Calu3 (cell line): Measurements from ENCODE around the gene B3GALT5. TPM values are rescaled to one million over a fixed set of nuclear protein-coding genes. Genes with fewer than 3 reads are reported as not detected.

Source experiments
- BruUV-seq: library from RNA; stranded (reverse); fragments of 400-500 nt; replicated peaks from 2 replicates; lab custom pipeline; 2021; lab: Mats Ljungman, UMichigan
- CTCF ChIA-PET: fragments of 300-600 bp; sonication (Branson Sonifier 250); formaldehyde crosslinking; loops from one replicate; lab custom pipeline; 2022; ENCODE audit warnings: antibody characterized with exemption; lab: Charles Lee
- DNase-seq: peaks from one replicate; pipeline ENCODE4 v3.0.0; 2022
- H3K27ac Mint-ChIP-seq: one replicate; pipeline ENCODE4 v1.8.0; 2022; ENCODE audit warnings: mixed read lengths; ENCODE audit not compliant: unreplicated experiment
- H3K27me3 Mint-ChIP-seq: one replicate; pipeline ENCODE4 v1.8.0; 2022; ENCODE audit warnings: mixed read lengths; ENCODE audit not compliant: unreplicated experiment
- H3K36me3 Mint-ChIP-seq: one replicate; pipeline ENCODE4 v1.8.0; 2022; ENCODE audit warnings: mild to moderate bottlenecking, moderate library complexity, mixed read lengths; ENCODE audit not compliant: insufficient read depth, unreplicated experiment
- H3K4me1 Mint-ChIP-seq: one replicate; pipeline ENCODE4 v1.8.0; 2022; ENCODE audit warnings: mild to moderate bottlenecking, low read depth, mixed read lengths; ENCODE audit not compliant: unreplicated experiment
- H3K4me3 Mint-ChIP-seq: one replicate; pipeline ENCODE4 v1.8.0; 2022; ENCODE audit warnings: mild to moderate bottlenecking, low read depth, moderate library complexity, mixed read lengths; ENCODE audit not compliant: unreplicated experiment
- H3K9me3 Mint-ChIP-seq: one replicate; pipeline ENCODE4 v1.8.0; 2022; ENCODE audit warnings: low read depth, mixed read lengths; ENCODE audit not compliant: unreplicated experiment
- intact Hi-C: fragments of 100-400 bp; cut with micrococcal nuclease; formaldehyde crosslinking; loops from one replicate; pipeline ENCODE4 v1.10.0; 2022; ENCODE audit not compliant: unreplicated experiment
- total RNA-seq: library from RNA; stranded (reverse); gene quantifications from 2 replicates; pipeline ENCODE4 v1.2.3, GENCODE V29; 2022
- TF ChIP-seq, protein P1 (sequence below): fragments of 200-600 bp; IDR thresholded peaks from one replicate; pipeline ENCODE4 v1.8.0; 2022; ENCODE audit warnings: antibody characterized with exemption; ENCODE audit not compliant: unreplicated experiment

B3GALT5 gene
- total RNA-seq, 1 experiment from 2014 or later: 40.8 TPM

DNA sequence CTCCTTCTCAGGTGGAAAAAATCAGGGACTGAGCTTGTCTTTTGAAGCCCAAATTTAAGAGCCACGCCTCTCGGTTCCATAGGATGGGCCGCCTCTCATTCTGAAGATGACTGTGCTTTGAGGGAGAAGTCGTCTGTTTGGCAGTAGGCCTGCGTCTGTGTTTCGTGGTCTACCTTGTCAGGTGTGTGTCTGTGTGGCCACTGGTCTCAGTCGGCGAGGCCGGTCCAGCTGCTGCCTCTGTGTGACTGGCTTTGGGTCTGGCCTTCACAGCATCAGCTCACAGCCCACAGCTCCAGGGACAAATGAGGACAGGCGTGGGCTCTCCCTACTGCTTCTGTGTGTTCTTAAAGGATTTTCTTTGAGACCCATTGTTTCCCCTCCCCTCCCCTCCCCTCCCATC lies 50.3 kb downstream of the B3GALT5 start:
- no peak overlapping the region for H3K4me3 Mint-ChIP-seq
- H3K27me3 Mint-ChIP-seq: no peaks in the 10 kb centered on the region
- H3K4me1 Mint-ChIP-seq: peaks cover 47% of the 10 kb centered on the region
- peaks cover 74% of the 10 kb centered on the region for H3K36me3 Mint-ChIP-seq
- H3K9me3 Mint-ChIP-seq: no peaks in the 10 kb centered on the region
- BruUV-seq: no TSS peak
- no peak for DNase-seq
- TF ChIP-seq, protein P1, sequence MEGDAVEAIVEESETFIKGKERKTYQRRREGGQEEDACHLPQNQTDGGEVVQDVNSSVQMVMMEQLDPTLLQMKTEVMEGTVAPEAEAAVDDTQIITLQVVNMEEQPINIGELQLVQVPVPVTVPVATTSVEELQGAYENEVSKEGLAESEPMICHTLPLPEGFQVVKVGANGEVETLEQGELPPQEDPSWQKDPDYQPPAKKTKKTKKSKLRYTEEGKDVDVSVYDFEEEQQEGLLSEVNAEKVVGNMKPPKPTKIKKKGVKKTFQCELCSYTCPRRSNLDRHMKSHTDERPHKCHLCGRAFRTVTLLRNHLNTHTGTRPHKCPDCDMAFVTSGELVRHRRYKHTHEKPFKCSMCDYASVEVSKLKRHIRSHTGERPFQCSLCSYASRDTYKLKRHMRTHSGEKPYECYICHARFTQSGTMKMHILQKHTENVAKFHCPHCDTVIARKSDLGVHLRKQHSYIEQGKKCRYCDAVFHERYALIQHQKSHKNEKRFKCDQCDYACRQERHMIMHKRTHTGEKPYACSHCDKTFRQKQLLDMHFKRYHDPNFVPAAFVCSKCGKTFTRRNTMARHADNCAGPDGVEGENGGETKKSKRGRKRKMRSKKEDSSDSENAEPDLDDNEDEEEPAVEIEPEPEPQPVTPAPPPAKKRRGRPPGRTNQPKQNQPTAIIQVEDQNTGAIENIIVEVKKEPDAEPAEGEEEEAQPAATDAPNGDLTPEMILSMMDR: no peak
- H3K27ac Mint-ChIP-seq: no peak overlapping the region
- CTCF ChIA-PET: interaction anchor here (1.1 to 1.2 kb wide), 2 partner anchors 43 to 81 kb away, joined by 3 to 4 read pairs; no protein-coding TSS in a partner anchor
- intact Hi-C loops: no loop called here

DNA sequence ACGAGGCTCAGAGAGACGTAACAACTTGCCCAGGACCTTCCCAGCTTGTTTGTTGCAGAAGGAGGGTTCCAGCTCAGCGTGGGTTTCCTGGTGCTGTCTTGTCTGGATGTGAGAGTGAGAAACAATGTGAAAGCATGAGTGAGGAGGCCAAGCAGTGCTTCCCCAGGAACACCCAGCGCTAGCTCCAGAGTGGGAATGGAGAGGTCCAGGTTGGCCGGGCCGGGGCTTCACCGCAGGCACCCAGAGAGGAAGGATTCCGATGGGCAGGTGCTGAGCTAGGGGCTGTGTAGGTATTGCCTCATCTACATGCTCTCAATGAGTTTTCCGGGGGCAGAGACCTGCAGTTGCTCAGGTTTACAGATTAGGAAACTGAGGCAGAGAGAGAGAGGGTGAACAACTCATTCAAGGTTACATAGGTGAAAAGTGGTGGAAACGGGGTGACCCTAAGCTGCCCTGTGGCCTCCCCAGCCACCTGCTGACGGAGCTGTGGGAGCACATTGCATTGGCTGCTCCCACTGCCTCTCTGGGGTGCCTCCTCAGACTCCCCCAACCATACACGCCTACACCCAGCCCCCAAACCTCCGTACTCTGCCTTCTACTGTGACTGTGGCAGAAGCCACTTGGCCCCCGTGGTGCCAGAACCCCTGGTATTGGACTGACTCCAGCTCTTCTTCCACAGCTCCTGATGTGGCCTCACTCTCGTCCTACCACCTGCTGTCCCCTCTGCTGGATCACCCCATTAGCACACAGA lies 51.2 kb downstream of the B3GALT5 start:
- TF ChIP-seq, protein P1: no peak
- DNase-seq: no peak
- H3K9me3 Mint-ChIP-seq: no peaks in the 10 kb centered on the region
- CTCF ChIA-PET: interaction anchor here (1.2 kb wide), 1 partner anchor 82 kb away, joined by 4 read pairs; no protein-coding TSS in a partner anchor
- H3K4me1 Mint-ChIP-seq: peaks cover 39% of the 10 kb centered on the region
- H3K27me3 Mint-ChIP-seq: no peaks in the 10 kb centered on the region
- no TSS peak for BruUV-seq
- intact Hi-C loops: no loop called here
- H3K4me3 Mint-ChIP-seq: no peak overlapping the region
- H3K27ac Mint-ChIP-seq: peak overlapping the region; percentile 46
- H3K36me3 Mint-ChIP-seq: peaks cover 68% of the 10 kb centered on the region

DNA sequence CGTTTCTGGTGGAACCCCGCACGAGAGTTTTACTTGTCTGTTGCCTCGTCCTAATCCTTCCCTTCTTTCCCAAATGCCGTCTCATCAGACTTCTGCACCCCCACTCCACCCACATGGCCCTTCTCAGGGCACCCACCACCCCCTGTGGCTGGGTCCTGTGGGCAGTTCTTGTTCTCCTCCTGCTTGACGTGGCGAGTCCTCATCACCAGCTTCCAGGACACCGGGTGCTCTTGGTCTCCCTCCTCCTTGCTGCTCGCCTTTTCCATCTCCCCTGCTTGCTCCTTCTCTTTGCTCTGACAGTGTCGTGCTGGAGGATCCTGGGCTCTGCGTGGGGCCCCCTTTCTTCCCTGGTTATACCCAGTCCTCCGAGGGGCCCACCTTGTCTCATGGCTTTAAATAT lies 51.8 kb downstream of the B3GALT5 start:
- BruUV-seq: no TSS peak
- CTCF ChIA-PET: no interaction called here
- H3K9me3 Mint-ChIP-seq: no peaks in the 10 kb centered on the region
- no peaks in the 10 kb centered on the region for H3K27me3 Mint-ChIP-seq
- peak overlapping the region; percentile 46 for H3K27ac Mint-ChIP-seq
- no peak overlapping the region for H3K4me3 Mint-ChIP-seq
- H3K36me3 Mint-ChIP-seq: peaks cover 62% of the 10 kb centered on the region
- DNase-seq: no peak
- TF ChIP-seq, protein P1: no peak
- H3K4me1 Mint-ChIP-seq: peaks cover 42% of the 10 kb centered on the region
- intact Hi-C loops: no loop called here

DNA sequence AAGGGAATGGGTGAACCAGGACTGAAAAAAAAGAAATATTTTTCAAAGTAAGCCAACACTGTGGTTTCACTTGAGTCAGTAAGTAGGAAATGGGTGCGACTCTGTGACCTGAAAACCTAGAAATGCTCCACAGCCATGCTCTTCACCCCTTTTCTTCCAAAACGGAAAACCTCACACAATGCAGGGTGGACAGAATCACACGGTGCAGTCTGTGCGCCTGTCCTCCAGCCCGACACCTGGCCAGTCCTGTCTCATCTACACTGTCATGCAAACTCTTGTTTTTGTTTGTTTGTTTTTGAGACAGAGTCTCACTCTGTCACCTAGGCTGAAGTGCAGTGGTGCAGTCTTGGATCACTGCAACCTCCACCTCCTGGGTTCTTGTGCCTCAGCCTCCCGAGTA lies 53.3 kb downstream of the B3GALT5 start:
- no TSS peak for BruUV-seq
- DNase-seq: no peak
- no peaks in the 10 kb centered on the region for H3K27me3 Mint-ChIP-seq
- peaks cover 59% of the 10 kb centered on the region for H3K36me3 Mint-ChIP-seq
- no peak overlapping the region for H3K27ac Mint-ChIP-seq
- H3K4me3 Mint-ChIP-seq: no peak overlapping the region
- H3K4me1 Mint-ChIP-seq: peaks cover 47% of the 10 kb centered on the region
- TF ChIP-seq, protein P1: no peak
- peaks cover 2% of the 10 kb centered on the region for H3K9me3 Mint-ChIP-seq
- intact Hi-C loops: loop anchor here (5.0 kb wide), 1 partner anchor 34 kb away; no protein-coding TSS in a partner anchor
- CTCF ChIA-PET: no interaction called here
